Caki2 (cell line): ENCODE measurements around the gene DCLK1. TPM values are rescaled to one million over a fixed set of nuclear protein-coding genes. Genes with fewer than 3 reads are reported as not detected.
A peak's percentile ranks its signal among the peaks of the same experiment; 100 is the strongest.
"Not testable (repeated sequence)": the region's sequence is repeated elsewhere in the genome, so short reads cannot be mapped to it uniquely, and the experiment has no call there.

ENCODE experiments used
- DNase-seq: peaks from one replicate; pipeline ENCODE4 v3.0.0-alpha.2; 2015; ENCODE audit warnings: low read depth
- in situ Hi-C: cut with HindIII; loops from 2 replicates; pipeline ENCODE4 v1.10.0; 2016; ENCODE audit warnings: low sequenced_read_pairs, low pct_unique_long_range_greater_than_20kb, mixed read lengths
- total RNA-seq: library from RNA; depleted of rRNA; stranded (reverse); fragments of >200 nt; shearing (Covaris generic); gene quantifications from 2 replicates; pipeline ENCODE4 v1.2.3, GENCODE V29; 2014; ENCODE audit warnings: low replicate concordance

DCLK1 gene
- total RNA-seq, 1 experiment from 2014 or later, result 3.7 TPM

GRCh38 chr13:35978607-35979316 is 152.4 kb downstream of the DCLK1 start:
- in situ Hi-C loops, result no loop called here
- DNase-seq, result peak; percentile 47

DNA sequence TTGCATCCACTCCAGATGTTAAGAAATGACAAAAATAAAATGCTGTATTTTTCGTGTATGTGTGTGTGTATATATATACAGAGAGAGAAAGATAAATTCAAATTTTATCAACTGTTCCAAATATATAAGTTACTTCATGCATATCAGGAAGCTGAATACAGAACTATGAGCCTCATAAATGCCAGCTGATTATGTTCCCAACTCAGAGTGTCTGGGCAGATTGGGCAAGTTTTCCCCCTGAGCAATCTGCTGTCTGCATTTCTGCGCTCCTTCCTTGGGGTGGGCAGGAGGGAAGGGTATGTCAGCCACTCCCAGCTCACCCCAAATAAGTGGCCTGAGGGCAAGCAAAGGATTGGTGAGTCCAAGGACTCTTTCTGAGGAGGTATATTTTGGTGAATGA is 154.1 kb downstream of the DCLK1 start:
- no peak for DNase-seq
- in situ Hi-C loops, result no loop called here

- in situ Hi-C loops, result no loop called here
These were observed 155.1 kb downstream of the DCLK1 start for GRCh38 chr13:35976126-35976525.

DNA sequence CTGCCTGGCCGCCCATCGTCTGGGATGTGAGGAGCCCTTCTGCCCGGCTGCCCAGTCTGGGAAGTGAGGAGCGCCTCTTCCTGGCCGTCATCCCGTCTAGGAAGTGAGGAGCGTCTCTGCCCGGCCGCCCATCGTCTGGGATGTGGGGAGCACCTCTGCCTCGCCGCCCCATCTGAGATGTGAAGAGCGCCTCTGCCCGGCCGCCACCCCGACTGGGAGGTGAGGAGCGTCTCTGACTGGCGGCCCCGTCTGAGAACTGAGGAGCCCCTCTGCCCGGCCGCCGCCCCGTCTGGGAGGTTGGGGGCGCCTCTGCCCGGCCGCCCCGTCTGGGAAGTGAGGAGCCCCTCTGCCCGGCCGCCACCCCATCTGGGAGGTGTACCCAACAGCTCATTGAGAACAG is 164.2 kb downstream of the DCLK1 start:
- in situ Hi-C loops, DNase-seq: not testable (repeated sequence)

More at GRCh38 chr13:35976126-35976525, 155.1 kb downstream of the DCLK1 start:
- no peak for DNase-seq

DNA sequence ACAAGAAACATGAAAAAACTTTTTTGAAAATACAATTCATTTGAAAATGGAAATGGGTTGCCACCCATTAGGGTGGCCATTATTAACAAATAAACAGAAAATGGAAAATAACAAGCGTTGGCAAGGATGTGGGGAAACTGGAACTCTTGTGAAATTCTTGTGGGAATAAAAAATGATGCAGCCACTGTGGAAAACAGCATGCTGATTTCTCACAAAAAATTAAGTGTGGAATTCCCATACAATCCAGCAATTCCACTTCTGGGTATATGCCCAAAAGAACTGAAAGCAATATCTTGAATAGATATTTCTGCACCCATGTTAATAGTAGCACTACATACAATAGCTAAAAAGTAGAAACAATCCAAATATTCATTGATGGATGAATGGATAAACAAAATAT is 165.2 kb downstream of the DCLK1 start:
- in situ Hi-C loops, result no loop called here
- DNase-seq, result no peak

DNA sequence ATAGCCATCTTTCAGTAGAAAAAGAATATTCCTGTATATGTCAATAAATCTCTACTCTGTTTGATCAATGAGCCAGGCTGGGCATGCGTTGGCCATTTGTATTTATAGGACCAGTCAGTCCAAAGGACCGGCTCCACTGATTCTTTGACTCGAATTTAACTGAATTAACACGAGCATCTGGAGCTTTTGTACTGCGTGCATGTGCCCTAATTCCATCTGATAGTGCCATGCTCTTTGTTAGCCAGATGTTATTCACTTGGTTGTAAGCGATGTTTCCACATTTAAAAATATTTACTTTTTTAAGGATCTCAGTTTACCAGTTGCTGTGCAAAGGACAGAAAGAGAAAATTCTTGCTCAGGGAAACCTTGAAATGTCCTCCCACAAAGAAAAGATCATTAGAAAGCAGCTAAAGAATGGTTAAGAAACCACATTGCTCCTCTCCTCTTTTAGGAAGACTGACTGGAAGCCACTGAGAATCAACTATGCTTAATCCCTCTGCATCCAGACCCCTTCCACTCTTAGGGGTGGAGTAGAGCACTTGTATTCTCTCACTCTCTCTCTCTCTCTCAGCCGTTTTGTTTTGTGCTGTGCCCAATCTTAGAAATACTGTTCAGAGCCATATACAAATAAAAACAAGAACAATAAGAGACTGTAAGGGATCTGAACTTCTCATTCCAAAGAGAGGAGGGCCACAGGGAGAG is 165.8 kb downstream of the DCLK1 start:
- DNase-seq, result no peak
- in situ Hi-C loops, result no loop called here

DNA sequence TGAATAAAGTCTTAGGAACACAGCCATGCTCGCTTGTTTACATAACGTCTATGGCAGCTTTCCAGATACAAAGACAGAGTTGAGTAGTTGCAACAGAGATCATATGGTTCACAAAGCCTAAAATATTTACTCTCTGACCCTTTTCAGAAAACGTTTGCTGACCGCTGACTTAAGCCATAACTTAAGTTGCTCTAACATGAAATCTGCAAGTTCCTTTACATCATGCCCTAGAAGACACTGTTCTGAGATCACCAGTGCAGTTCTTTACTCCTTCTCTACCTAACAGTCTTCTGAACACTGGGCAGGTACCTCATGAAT is 166.4 kb downstream of the DCLK1 start:
- in situ Hi-C loops, result no loop called here
- DNase-seq, result peak; percentile 19

- DNase-seq, result no peak
- in situ Hi-C loops, result no loop called here
These were observed 166.9 kb downstream of the DCLK1 start for GRCh38 chr13:35964011-35964862.

GRCh38 chr13:35961461-35962220 is 169.5 kb downstream of the DCLK1 start:
- no peak for DNase-seq
- in situ Hi-C loops, result no loop called here

- peak; percentile 63 for DNase-seq
- in situ Hi-C loops, result no loop called here
These were observed 170.2 kb downstream of the DCLK1 start for GRCh38 chr13:35961002-35961401.

DNA sequence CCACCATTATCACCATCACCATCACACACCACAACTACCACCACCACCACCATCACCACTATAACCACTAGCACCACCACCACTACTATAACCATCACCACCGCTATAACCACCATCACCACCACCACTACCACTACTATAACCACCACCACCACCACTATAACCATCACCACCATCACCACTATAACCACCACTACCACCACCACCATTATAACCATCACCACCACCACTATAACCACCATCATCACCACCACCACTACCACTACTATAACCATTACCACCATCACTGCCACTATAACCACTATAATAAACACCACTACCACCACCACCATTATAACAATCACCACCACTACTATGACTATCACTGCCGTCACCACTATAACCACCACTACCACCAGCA is 173.2 kb downstream of the DCLK1 start:
- no peak for DNase-seq
- in situ Hi-C loops, result no loop called here

- in situ Hi-C loops, result no loop called here
These were observed 173.9 kb downstream of the DCLK1 start for GRCh38 chr13:35957241-35957731.

DNA sequence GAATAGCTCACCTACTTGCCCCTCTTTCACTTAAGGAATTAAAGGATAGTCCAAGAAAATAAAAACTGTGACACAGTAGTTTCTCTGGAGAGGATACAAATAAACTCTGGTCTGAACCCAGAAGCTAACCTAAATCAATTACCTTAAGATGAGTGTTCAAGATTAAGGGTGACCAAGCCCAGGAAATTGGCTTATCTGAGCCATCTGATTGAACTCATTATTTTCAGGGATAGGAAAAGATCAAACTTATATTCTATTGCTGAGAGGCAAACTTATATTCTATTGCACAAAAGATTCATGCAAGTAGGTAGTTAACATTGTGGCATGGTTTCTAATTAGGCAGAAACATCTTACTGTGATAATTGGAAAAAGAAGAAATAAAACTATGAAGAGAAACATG is 175.1 kb downstream of the DCLK1 start:
- in situ Hi-C loops, result no loop called here
- DNase-seq, result no peak

More at GRCh38 chr13:35957241-35957731, 173.9 kb downstream of the DCLK1 start:
- DNase-seq, result no peak

GRCh38 chr13:35954207-35954560 is 177.0 kb downstream of the DCLK1 start:
- in situ Hi-C loops, result no loop called here
- no peak for DNase-seq

DNA sequence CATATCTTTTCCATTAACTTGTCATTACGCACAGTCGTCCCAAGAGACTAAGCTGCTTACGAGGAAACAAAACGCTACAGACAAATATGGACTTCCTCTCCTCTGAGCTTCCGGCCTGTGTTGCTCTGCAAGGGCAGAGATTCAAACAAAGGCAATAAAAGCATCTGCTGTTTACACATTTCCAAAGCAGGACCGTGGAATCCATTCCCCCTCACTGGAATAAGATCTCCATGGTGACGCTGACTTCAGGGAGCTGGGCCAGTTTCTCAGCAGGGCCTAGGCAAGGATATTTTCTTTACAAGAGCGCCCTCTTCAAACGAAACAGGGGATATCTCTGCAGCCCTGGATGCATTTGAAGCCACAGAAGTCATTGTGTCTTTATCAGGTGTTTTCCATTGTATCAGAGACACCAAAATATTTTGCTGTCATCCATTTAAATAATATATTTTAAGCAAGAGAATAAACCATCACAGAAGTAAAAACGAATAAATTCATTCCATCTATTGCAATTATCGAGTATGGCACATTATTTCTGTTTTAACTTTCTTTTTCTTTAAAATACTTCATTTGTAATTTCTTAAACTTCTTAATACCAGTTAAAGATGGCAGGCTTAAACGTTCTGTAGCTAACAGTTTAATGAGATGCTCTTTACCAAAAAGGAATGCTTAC is 177.5 kb downstream of the DCLK1 start:
- DNase-seq, result peak; percentile 64
- in situ Hi-C loops, result no loop called here

GRCh38 chr13:35947315-35947714 is 183.9 kb downstream of the DCLK1 start:
- no peak for DNase-seq
- in situ Hi-C loops, result no loop called here

DNA sequence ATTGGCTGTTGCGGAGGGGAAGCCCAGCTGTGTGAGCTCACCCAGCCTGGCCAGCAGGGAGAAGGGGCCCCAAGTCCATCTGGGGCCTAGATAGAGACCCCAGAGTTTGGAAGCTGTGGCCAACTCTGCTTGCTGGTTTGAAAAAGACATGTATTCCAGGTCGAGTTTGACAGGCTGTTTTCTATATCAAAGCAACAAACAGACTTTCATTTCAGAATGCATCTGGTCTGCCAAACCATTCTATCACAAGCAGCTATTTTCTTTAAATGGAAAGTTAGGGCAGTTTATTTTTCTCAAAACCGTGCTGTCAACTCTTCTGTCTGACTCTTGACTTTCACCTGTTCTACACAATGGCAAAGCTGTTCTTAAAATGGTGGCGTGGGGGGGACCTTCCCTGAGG is 185.8 kb downstream of the DCLK1 start:
- DNase-seq, result no peak
- in situ Hi-C loops, result no loop called here

DNA sequence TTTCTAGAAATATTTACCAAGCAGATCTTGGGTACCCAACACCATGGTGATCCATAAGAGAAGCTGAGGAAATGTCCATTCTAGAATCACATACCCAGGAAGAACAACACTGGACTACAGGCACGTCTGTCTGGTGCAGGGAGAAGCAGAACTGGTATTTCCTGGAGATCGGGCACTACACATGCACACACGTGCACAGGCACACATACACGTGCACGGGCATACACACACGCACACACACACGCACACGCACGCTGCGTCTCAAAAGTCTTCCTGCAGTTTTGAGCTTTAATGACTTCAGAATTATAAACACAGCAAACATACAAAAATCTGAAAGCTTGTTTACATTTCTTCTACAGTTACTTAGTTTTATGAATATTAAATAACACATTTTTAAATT is 189.8 kb downstream of the DCLK1 start:
- in situ Hi-C loops, result no loop called here
- DNase-seq, result no peak
